PFSK-1 (cell line): Measurements from ENCODE around the gene PRDM2.

Experiments used
- FOXP2 ChIP-seq: optimal IDR thresholded peaks from 2 replicates; pipeline ENCODE3; 2011; ENCODE audit warnings: borderline replicate concordance, control low read depth, inconsistent platforms; ENCODE audit not compliant: insufficient read depth; ENCODE audit errors: extremely low read length, extremely low read depth
- SIN3A ChIP-seq: IDR thresholded peaks from 2 replicates; pipeline ENCODE4 v1.6.1; 2012; ENCODE audit warnings: mild to moderate bottlenecking, low read length, moderate library complexity, borderline replicate concordance; ENCODE audit not compliant: insufficient read depth
- TAF1 ChIP-seq: IDR thresholded peaks from 2 replicates; pipeline ENCODE4 v1.6.1; 2012; ENCODE audit warnings: low read length, control low read depth, borderline replicate concordance; ENCODE audit not compliant: insufficient read depth

DNA sequence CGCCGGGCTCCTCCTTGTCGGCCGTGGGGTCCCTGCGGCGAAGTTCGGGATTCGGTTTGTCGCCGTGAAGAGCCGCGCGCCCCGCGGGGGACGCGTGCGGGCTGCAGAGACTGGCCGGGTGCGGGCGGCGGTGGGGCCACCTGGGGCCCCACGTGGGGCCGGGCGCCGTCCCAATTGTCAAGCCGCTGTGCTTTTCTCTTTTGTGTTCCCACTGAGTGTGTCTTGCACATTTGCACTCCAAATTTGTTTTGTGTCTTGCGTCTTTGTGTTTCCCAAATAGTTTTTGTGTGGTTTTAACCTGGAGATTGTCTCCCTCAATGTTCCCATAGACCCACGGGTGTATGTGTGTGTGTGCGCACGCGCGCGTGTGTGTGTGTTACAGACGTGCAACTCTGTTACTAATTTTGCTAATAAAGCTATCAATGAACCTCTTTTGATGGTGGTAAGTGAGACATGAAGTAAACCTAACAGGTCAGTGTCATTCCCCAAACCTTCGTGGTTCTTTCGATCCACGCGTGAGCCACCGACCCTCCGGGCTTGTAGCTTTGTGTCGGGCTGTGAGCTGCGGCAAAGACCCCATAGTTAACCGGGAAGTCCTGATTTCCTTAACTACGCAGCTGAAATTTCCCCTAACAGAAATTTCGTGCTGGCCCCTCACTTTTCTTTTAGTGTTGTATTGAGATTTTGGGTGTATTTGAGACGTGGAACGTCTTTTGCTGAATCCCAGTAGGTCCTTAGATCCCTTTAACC, 708 bp downstream of the PRDM2 start:
- no peak for TF ChIP-seq SIN3A
- TF ChIP-seq FOXP2, result no peak
- TF ChIP-seq TAF1, result no peak
